Naive thymus-derived CD8-positive, alpha-beta T cell (primary cell): Measurements from ENCODE around the gene ATF3. TPM values are rescaled to one million over a fixed set of nuclear protein-coding genes. Genes with fewer than 3 reads are reported as not detected.
"Not testable (repeated sequence)": the region's sequence is repeated elsewhere in the genome, so short reads cannot be mapped to it uniquely, and the experiment has no call there.

Experiments used
- ATAC-seq, 2 donors: fragments of 150-1000 bp; cut with Tn5 transposase in 1 of 2; sonication (Bioruptor Pico), chemical (Tn5 transposase) in 1 of 2; 1 replicate in 1 of 2; 2 replicates in 1 of 2; pipeline ENCODE4 v1.10.0; 2021; ENCODE audit warnings: mild to moderate bottlenecking in 2 of 2, moderate library complexity in 2 of 2
- POLR2A ChIA-PET: fragments of 350-600 bp; sonication (Branson Sonifier 250); formaldehyde crosslinking; loops from one replicate; lab custom pipeline; 2021; ENCODE audit warnings: antibody characterized with exemption; lab: Charles Lee
- DNase-seq, 10 donors: peaks; one replicate each; pipeline versions ENCODE4 v3.0.0 to v3.0.0-alpha.2; 2020 to 2022
- H3K27ac Mint-ChIP-seq, 10 donors: one replicate each; pipeline ENCODE4 v1.8.0; 2020 to 2022; ENCODE audit warnings: mild to moderate bottlenecking in 10 of 10, mixed read lengths in 10 of 10, moderate library complexity in 4 of 10, inconsistent platforms in 1 of 10
- H3K27me3 Mint-ChIP-seq, 5 donors: one replicate each; pipeline ENCODE4 v1.8.0; 2021 to 2022; ENCODE audit warnings: mixed read lengths in 5 of 5
- H3K36me3 Mint-ChIP-seq, 3 donors: one replicate each; pipeline ENCODE4 v1.8.0; 2020 to 2022; ENCODE audit warnings: mixed read lengths in 3 of 3, mild to moderate bottlenecking in 2 of 3, inconsistent platforms in 1 of 3
- H3K4me1 Mint-ChIP-seq, 4 donors: one replicate each; pipeline ENCODE4 v1.8.0; 2021 to 2022; ENCODE audit warnings: mixed read lengths in 4 of 4
- H3K4me3 Mint-ChIP-seq, 10 donors: one replicate each; pipeline ENCODE4 v1.8.0; 2020 to 2022; ENCODE audit warnings: mild to moderate bottlenecking in 10 of 10, mixed read lengths in 10 of 10, moderate library complexity in 6 of 10, inconsistent platforms in 1 of 10
- H3K9me3 Mint-ChIP-seq, 9 donors: one replicate each; pipeline ENCODE4 v1.8.0; 2020 to 2022; ENCODE audit warnings: mixed read lengths in 9 of 9, mild to moderate bottlenecking in 3 of 9, inconsistent platforms in 1 of 9, moderate library complexity in 1 of 9
- polyA plus RNA-seq, 3 donors: library from polyadenylated mRNA; unstranded; fragments of 300-500 nt; fragmentation: Illumina TruSeq; gene quantifications; one replicate each; pipeline ENCODE4 v1.2.3, GENCODE V29; 2021
- total RNA-seq, 8 experiments: library from RNA in 2 of 8; stranded (reverse) in 2 of 8; gene quantifications; one replicate each; pipeline ENCODE4 v1.2.3 and lab custom pipeline; 2021 to 2026

The ATF3 gene
- total and polyA plus RNA-seq, 5 experiments from 2014 or later, result 1.4 to 1.8 TPM; not detected in 3

- Mint-ChIP-seq H3K27ac (no peak overlapping the region), H3K4me3 (no peak overlapping the region)
- POLR2A ChIA-PET, result no interaction called here
Observed at GRCh38 chr1:212652609-212653008, 44.0 kb downstream of the ATF3 start.

GRCh38 chr1:212655668-212656440 lies 47.3 kb downstream of the ATF3 start:
- H3K9me3 Mint-ChIP-seq, result no peaks in the 10 kb centered on the region
- no peak overlapping the region for H3K4me3 Mint-ChIP-seq
- DNase-seq, result no peak
- H3K27ac Mint-ChIP-seq, result no peak overlapping the region
- peaks cover 3 to 35% (median 17%) of the 10 kb centered on the region in 5 donors for H3K27me3 Mint-ChIP-seq
- POLR2A ChIA-PET, result no interaction called here
- H3K4me1 Mint-ChIP-seq, result no peaks in the 10 kb centered on the region
- no peaks in the 10 kb centered on the region for H3K36me3 Mint-ChIP-seq
- no peak for ATAC-seq

More at GRCh38 chr1:212652609-212653008, 44.0 kb downstream of the ATF3 start:
- no peaks in the 10 kb centered on the region for H3K36me3 Mint-ChIP-seq
- H3K9me3 Mint-ChIP-seq, result no peaks in the 10 kb centered on the region
- H3K4me1 Mint-ChIP-seq, result no peaks in the 10 kb centered on the region
- peaks cover 3 to 31% (median 13%) of the 10 kb centered on the region in 5 donors for H3K27me3 Mint-ChIP-seq
- ATAC-seq (no peak), DNase-seq (no peak)

- no peaks in the 10 kb centered on the region for H3K36me3 Mint-ChIP-seq
Observed at GRCh38 chr1:212656730-212657129, 48.2 kb downstream of the ATF3 start.

GRCh38 chr1:212658250-212658649 lies 49.7 kb downstream of the ATF3 start:
- ATAC-seq, H3K9me3 Mint-ChIP-seq, H3K4me1 Mint-ChIP-seq, H3K27ac Mint-ChIP-seq, H3K36me3 Mint-ChIP-seq, POLR2A ChIA-PET, DNase-seq, H3K4me3 Mint-ChIP-seq: not testable (repeated sequence)
- peaks cover 3 to 35% (median 19%) of the 10 kb centered on the region in 5 donors for H3K27me3 Mint-ChIP-seq

More at GRCh38 chr1:212656730-212657129, 48.2 kb downstream of the ATF3 start:
- Mint-ChIP-seq H3K4me1 (no peaks in the 10 kb centered on the region), H3K27me3 (peaks cover 3 to 35% (median 17%) of the 10 kb centered on the region in 5 donors), H3K4me3 (no peak overlapping the region), H3K9me3 (no peaks in the 10 kb centered on the region), H3K27ac (no peak overlapping the region)
- DNase-seq (no peak), ATAC-seq (no peak)
- POLR2A ChIA-PET, result no interaction called here

GRCh38 chr1:212664409-212665199 lies 56.0 kb downstream of the ATF3 start:
- peaks cover 3 to 18% (median 8%) of the 10 kb centered on the region in 4 donors for H3K4me1 Mint-ChIP-seq
- POLR2A ChIA-PET, result interaction anchor here (0.6 to 0.8 kb wide), 2 partner anchors 116 to 166 kb away, joined by 3 to 4 read pairs; no protein-coding TSS in a partner anchor
- peak overlapping the region in 1 of 10 donors; percentile 33 for H3K27ac Mint-ChIP-seq
- peaks cover 0 to 8% (median 2%) of the 10 kb centered on the region in 5 donors for H3K27me3 Mint-ChIP-seq
- peak overlapping the region in 5 of 10 donors; percentile 9 to 72 (median 43) for H3K4me3 Mint-ChIP-seq
- no peaks in the 10 kb centered on the region for H3K36me3 Mint-ChIP-seq
- H3K9me3 Mint-ChIP-seq, result no peaks in the 10 kb centered on the region
- no peak for ATAC-seq
- no peak for DNase-seq

GRCh38 chr1:212665241-212666115 lies 56.9 kb downstream of the ATF3 start:
- peak; percentile 54 to 82 (median 77) for DNase-seq
- H3K36me3 Mint-ChIP-seq, result no peaks in the 10 kb centered on the region
- peak overlapping the region in 1 of 10 donors; percentile 86 for H3K27ac Mint-ChIP-seq
- H3K4me1 Mint-ChIP-seq, result peaks cover 3 to 18% (median 8%) of the 10 kb centered on the region in 4 donors
- no peaks in the 10 kb centered on the region for H3K9me3 Mint-ChIP-seq
- H3K4me3 Mint-ChIP-seq, result peak overlapping the region; percentile 56 to 92 (median 84)
- POLR2A ChIA-PET, result interaction anchor here (0.6 to 0.8 kb wide), 2 partner anchors 116 to 165 kb away, joined by 3 to 4 read pairs; no protein-coding TSS in a partner anchor
- peaks cover 0 to 9% (median 6%) of the 10 kb centered on the region in 5 donors for H3K27me3 Mint-ChIP-seq
- ATAC-seq, result peak; percentile 97 to 99

GRCh38 chr1:212666116-212666775 lies 57.7 kb downstream of the ATF3 start:
- Mint-ChIP-seq H3K4me3 (peak overlapping the region in 3 of 10 donors; percentile 15 to 72 (median 45)), H3K4me1 (peaks cover 3 to 20% (median 9%) of the 10 kb centered on the region in 4 donors), H3K36me3 (no peaks in the 10 kb centered on the region), H3K27me3 (peaks cover 1 to 16% (median 8%) of the 10 kb centered on the region in 5 donors), H3K9me3 (no peaks in the 10 kb centered on the region), H3K27ac (peak overlapping the region in 1 of 10 donors; percentile 21)
- no peak for ATAC-seq
- no peak for DNase-seq
- POLR2A ChIA-PET, result no interaction called here

- Mint-ChIP-seq H3K36me3 (no peaks in the 10 kb centered on the region), H3K4me3 (no peak overlapping the region), H3K27me3 (peaks cover 6 to 22% (median 8%) of the 10 kb centered on the region in 5 donors), H3K27ac (no peak overlapping the region), H3K4me1 (peaks cover 3 to 23% (median 11%) of the 10 kb centered on the region in 4 donors), H3K9me3 (no peaks in the 10 kb centered on the region)
- DNase-seq (no peak), ATAC-seq (no peak)
- POLR2A ChIA-PET, result interaction anchor here (0.6 kb wide), 1 partner anchor 17 kb away, joined by 3 read pairs; no protein-coding TSS in a partner anchor
Observed at GRCh38 chr1:212667223-212668139, 58.9 kb downstream of the ATF3 start.

GRCh38 chr1:212668477-212668876 lies 59.9 kb downstream of the ATF3 start:
- H3K27ac Mint-ChIP-seq, result peak overlapping the region in 1 of 10 donors; percentile 19
- no peak for DNase-seq
- H3K4me1 Mint-ChIP-seq, result peaks cover 3 to 23% (median 11%) of the 10 kb centered on the region in 4 donors
- no peak overlapping the region for H3K4me3 Mint-ChIP-seq
- peaks cover 6 to 22% (median 8%) of the 10 kb centered on the region in 5 donors for H3K27me3 Mint-ChIP-seq
- H3K9me3 Mint-ChIP-seq, result no peaks in the 10 kb centered on the region
- POLR2A ChIA-PET, result no interaction called here
- ATAC-seq, result no peak
- no peaks in the 10 kb centered on the region for H3K36me3 Mint-ChIP-seq

- no peak overlapping the region for H3K4me3 Mint-ChIP-seq
- no peak overlapping the region for H3K27ac Mint-ChIP-seq
- H3K36me3 Mint-ChIP-seq, result no peaks in the 10 kb centered on the region
- H3K4me1 Mint-ChIP-seq, result peaks cover 3 to 23% (median 11%) of the 10 kb centered on the region in 4 donors
- POLR2A ChIA-PET, result no interaction called here
- no peaks in the 10 kb centered on the region for H3K9me3 Mint-ChIP-seq
- no peak for DNase-seq
- H3K27me3 Mint-ChIP-seq, result peaks cover 6 to 22% (median 8%) of the 10 kb centered on the region in 5 donors
- ATAC-seq, result no peak
Observed at GRCh38 chr1:212669102-212669501, 60.5 kb downstream of the ATF3 start.

GRCh38 chr1:212669600-212669999 lies 61.0 kb downstream of the ATF3 start:
- ATAC-seq (no peak), DNase-seq (no peak)
- H3K9me3 Mint-ChIP-seq, result no peaks in the 10 kb centered on the region
- no peak overlapping the region for H3K4me3 Mint-ChIP-seq
- peaks cover 3 to 23% (median 11%) of the 10 kb centered on the region in 4 donors for H3K4me1 Mint-ChIP-seq
- H3K36me3 Mint-ChIP-seq, result no peaks in the 10 kb centered on the region
- H3K27me3 Mint-ChIP-seq, result peaks cover 6 to 22% (median 8%) of the 10 kb centered on the region in 5 donors
- POLR2A ChIA-PET, result no interaction called here
- H3K27ac Mint-ChIP-seq, result no peak overlapping the region
